Skeletal muscle satellite cell (primary cell): ENCODE results near the gene XRCC5.
"Not testable (repeated sequence)": the region's sequence is repeated elsewhere in the genome, so short reads cannot be mapped to it uniquely, and the experiment has no call there.

Experiments used
- H3K27me3 ChIP-seq: 2 replicates; pipeline ENCODE4 v1.7.0; 2013; ENCODE audit warnings: low read length; ENCODE audit not compliant: control insufficient read depth, insufficient read depth
- H3K36me3 ChIP-seq: 2 replicates; pipeline ENCODE4 v1.7.0; 2013; ENCODE audit warnings: mild to moderate bottlenecking, control low read depth, low read length; ENCODE audit not compliant: insufficient read depth
- H3K4me1 ChIP-seq: 2 replicates; pipeline ENCODE4 v1.7.0; 2013; ENCODE audit warnings: low read length; ENCODE audit not compliant: control insufficient read depth, insufficient read depth
- H3K4me2 ChIP-seq: 2 replicates; pipeline ENCODE4 v1.7.0; 2013; ENCODE audit warnings: mild to moderate bottlenecking, low read length
- H3K4me3 ChIP-seq: 2 replicates; pipeline ENCODE4 v1.7.0; 2013; ENCODE audit warnings: low read length
- H3K9ac ChIP-seq: 2 replicates; pipeline ENCODE4 v1.7.0; 2013; ENCODE audit warnings: mild to moderate bottlenecking, low read depth, low read length, moderate library complexity
- H3K9me3 ChIP-seq: replicated peaks from 2 replicates; pipeline ENCODE4 v1.7.0; 2013; ENCODE audit warnings: mild to moderate bottlenecking, control low read depth, low read length

XRCC5 gene

DNA sequence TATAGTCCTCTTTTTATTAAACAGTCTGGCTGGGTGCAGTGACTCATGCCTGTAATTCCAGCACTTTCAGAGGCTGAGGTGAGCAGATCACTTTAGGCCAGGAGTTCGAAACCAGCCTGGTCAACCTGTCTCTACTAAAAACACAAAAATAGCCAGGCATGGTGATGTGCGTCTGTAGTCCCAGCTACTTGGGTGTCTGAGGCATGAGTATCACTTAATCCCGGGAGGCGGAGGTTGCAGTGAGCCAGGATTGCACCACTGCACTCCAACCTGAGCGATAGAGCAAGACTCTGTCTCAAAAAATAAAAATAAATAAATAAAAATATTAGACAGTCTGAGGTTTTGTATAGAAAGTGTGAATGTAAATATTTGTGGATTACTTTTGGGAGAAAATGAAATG is 17.8 kb downstream of the XRCC5 start:
- Histone ChIP-seq H3K4me1 (no peaks in the 10 kb centered on the region), H3K36me3 (peaks cover 92% of the 10 kb centered on the region), H3K4me3 (no peak overlapping the region), H3K9me3 (no peaks in the 10 kb centered on the region), H3K9ac (no peak overlapping the region), H3K27me3 (no peaks in the 10 kb centered on the region), H3K4me2 (no peak overlapping the region)

DNA sequence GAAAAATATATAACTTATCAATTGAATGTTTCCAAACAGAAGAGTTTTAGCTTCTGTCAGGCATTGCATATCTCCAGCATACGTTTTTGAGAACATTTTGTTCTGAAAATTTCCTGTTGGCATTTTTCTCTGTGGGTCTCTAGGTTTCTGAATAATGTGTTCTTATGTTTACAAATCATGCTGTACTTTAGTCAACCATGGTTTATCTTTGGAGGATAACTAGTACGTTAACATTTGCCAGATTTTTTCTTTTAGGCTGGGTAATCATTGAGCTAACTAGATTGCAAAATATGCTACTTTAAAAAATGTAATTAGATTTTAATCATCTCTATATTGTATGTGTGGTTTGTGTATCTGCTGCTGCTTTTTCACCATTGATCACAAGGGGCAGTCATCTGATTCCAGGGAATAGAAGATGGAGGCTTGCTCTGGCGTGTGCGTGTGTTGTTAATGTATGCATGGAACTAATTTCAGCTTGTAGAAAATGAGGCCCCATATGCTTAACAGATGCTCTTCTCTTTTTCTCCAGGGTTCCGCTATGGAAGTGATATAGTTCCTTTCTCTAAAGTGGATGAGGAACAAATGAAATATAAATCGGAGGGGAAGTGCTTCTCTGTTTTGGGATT is 21.3 kb downstream of the XRCC5 start:
- Histone ChIP-seq H3K4me1 (no peaks in the 10 kb centered on the region), H3K4me2 (no peak overlapping the region), H3K9ac (no peak overlapping the region), H3K36me3 (peaks cover 96% of the 10 kb centered on the region), H3K27me3 (no peaks in the 10 kb centered on the region), H3K4me3 (no peak overlapping the region), H3K9me3 (no peaks in the 10 kb centered on the region)

DNA sequence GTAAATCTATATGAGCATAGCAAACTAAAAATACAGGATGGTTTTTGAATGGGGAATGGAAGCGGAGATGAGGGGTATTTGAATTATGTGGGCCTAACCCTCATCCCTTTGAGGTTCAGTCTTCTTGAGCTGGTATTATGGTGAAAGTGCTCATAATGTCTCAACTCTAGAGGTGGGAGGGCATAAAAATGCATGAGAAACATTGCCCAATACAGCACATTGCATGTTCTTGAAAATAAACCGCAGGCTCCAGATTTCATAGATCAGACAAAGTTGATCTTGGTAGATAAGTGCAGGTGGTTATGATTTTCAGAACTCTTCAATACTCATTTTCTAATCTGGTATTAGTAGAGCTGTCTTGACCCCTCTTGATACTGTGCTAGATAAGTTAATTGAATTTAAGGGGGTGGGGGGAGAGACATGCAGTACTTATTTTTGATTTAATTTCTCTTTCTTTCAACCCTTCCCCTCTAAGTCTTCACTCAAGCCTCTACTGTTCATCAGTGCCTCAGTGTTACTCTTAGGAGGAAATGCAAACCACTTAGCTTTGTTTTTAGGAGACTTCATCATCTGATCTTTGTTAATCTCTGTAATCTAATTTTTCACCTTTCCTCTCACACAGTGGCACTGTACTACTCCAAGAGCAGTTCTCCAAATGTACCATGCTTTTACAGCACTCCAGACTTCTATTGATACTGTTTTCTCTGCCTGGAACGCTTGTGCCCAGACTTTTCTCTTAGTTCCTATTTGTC is 22.2 kb downstream of the XRCC5 start:
- peaks cover 92% of the 10 kb centered on the region for H3K36me3 ChIP-seq

GRCh38 chr2:216132585-216132984 is 23.4 kb downstream of the XRCC5 start:
- H3K9me3 ChIP-seq: no peaks in the 10 kb centered on the region
- H3K9ac ChIP-seq: no peak overlapping the region
- H3K4me2 ChIP-seq: no peak overlapping the region
- no peaks in the 10 kb centered on the region for H3K4me1 ChIP-seq
- H3K27me3 ChIP-seq: no peaks in the 10 kb centered on the region
- H3K36me3 ChIP-seq: peaks cover 93% of the 10 kb centered on the region
- no peak overlapping the region for H3K4me3 ChIP-seq

More for the DNA sequence above, 22.2 kb downstream of the XRCC5 start:
- Histone ChIP-seq H3K27me3 (no peaks in the 10 kb centered on the region), H3K4me2 (no peak overlapping the region), H3K9ac (no peak overlapping the region), H3K4me1 (no peaks in the 10 kb centered on the region), H3K9me3 (no peaks in the 10 kb centered on the region), H3K4me3 (no peak overlapping the region)

DNA sequence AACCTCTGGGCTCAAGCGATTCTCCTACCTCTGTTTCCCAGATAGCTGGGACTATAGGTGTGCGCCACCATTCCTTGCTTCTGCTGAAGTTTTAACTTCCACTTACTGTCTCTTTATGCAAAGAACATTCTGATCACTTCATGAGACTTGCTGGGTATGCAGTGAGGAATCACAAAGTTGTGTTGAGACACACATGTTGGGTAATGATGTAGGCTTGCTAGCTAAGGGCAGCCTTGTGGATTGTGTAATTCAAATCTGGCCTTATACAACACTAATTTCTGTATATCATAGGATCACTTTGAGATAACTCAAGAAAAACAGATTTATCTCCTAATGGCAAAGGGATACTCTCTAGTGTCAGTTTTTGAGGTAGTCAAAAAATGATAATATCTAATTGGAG is 24.2 kb downstream of the XRCC5 start:
- H3K36me3 ChIP-seq: peaks cover 93% of the 10 kb centered on the region
- no peak overlapping the region for H3K4me3 ChIP-seq
- H3K9ac ChIP-seq: no peak overlapping the region

DNA sequence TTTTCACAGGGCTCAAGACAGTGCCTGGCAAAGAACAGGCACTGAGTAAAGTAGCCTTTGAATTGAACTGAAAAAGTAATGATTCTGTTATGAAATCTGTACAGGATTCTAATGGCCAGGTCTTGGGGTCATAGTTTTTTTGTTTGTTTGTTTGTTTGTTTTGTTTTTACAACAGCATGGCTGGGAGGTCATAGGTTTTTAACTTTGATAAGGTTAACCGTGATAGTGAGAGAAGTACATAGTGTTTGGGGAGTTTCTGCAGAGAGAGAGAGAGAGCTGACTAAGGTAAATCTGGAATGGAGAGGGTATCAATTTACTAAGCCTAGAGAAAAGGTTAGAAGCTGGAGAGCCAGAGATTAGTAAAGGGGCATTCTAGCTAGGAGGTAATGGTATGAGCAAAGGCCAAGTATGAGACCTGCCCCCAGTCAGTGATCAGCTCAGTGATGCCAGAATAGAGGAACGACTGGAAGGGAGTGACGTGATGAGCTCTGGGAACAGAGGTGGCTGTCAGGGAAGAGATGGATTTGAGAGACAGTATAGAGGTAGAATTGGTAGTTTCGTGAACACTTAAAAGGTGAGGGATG is 25.9 kb downstream of the XRCC5 start:
- Histone ChIP-seq H3K27me3 (no peaks in the 10 kb centered on the region), H3K4me2 (no peak overlapping the region), H3K4me3 (no peak overlapping the region), H3K9me3 (no peaks in the 10 kb centered on the region), H3K4me1 (no peaks in the 10 kb centered on the region), H3K36me3 (peaks cover 97% of the 10 kb centered on the region), H3K9ac (no peak overlapping the region)

More for the DNA sequence above, 24.2 kb downstream of the XRCC5 start:
- no peaks in the 10 kb centered on the region for H3K9me3 ChIP-seq
- no peaks in the 10 kb centered on the region for H3K4me1 ChIP-seq
- no peak overlapping the region for H3K4me2 ChIP-seq
- H3K27me3 ChIP-seq: no peaks in the 10 kb centered on the region

- H3K27me3 ChIP-seq: no peaks in the 10 kb centered on the region
- peaks cover 3% of the 10 kb centered on the region for H3K4me1 ChIP-seq
Observed at GRCh38 chr2:216139884-216140283, 30.7 kb downstream of the XRCC5 start.

GRCh38 chr2:216141516-216141915 is 32.4 kb downstream of the XRCC5 start:
- not testable (repeated sequence) for H3K4me3 ChIP-seq, H3K9me3 ChIP-seq, H3K9ac ChIP-seq, H3K27me3 ChIP-seq, H3K4me1 ChIP-seq, H3K4me2 ChIP-seq
- peaks cover 94% of the 10 kb centered on the region for H3K36me3 ChIP-seq

More at GRCh38 chr2:216139884-216140283, 30.7 kb downstream of the XRCC5 start:
- no peak overlapping the region for H3K4me2 ChIP-seq
- H3K36me3 ChIP-seq: peaks cover 91% of the 10 kb centered on the region
- no peaks in the 10 kb centered on the region for H3K9me3 ChIP-seq
- no peak overlapping the region for H3K4me3 ChIP-seq
- no peak overlapping the region for H3K9ac ChIP-seq

- Histone ChIP-seq H3K9me3 (no peaks in the 10 kb centered on the region), H3K4me2 (no peak overlapping the region), H3K4me1 (peaks cover 3% of the 10 kb centered on the region), H3K4me3 (no peak overlapping the region), H3K27me3 (no peaks in the 10 kb centered on the region), H3K9ac (no peak overlapping the region), H3K36me3 (peaks cover 93% of the 10 kb centered on the region)
Observed at GRCh38 chr2:216142540-216142939, 33.4 kb downstream of the XRCC5 start.

- no peaks in the 10 kb centered on the region for H3K9me3 ChIP-seq
- H3K4me3 ChIP-seq: no peak overlapping the region
- H3K9ac ChIP-seq: no peak overlapping the region
- H3K4me2 ChIP-seq: no peak overlapping the region
- peaks cover 4% of the 10 kb centered on the region for H3K4me1 ChIP-seq
- H3K27me3 ChIP-seq: no peaks in the 10 kb centered on the region
- H3K36me3 ChIP-seq: peaks cover 93% of the 10 kb centered on the region
Observed at GRCh38 chr2:216144372-216144771, 35.2 kb downstream of the XRCC5 start.

DNA sequence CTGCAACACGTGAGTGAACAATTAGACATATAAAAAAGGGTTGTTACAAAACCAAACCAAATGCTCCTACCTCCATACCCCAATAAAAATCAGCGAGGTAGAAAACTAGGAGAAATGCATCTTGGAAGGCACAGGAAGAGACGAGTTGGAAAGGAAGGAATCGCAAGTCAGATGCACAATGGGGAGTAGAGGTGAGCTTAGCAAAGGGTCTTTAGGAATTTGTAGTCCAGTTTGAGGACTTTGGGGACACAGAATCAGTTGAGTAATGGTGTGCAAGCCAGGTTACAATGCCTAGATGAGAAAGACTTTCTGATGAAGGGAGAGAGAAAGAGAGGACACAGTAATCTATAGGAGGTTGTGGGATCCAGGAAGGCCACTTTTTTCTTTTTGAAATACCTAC is 35.7 kb downstream of the XRCC5 start:
- no peak overlapping the region for H3K4me3 ChIP-seq
- H3K9ac ChIP-seq: no peak overlapping the region
- peaks cover 8% of the 10 kb centered on the region for H3K4me1 ChIP-seq
- no peaks in the 10 kb centered on the region for H3K9me3 ChIP-seq
- no peak overlapping the region for H3K4me2 ChIP-seq
- H3K36me3 ChIP-seq: peaks cover 93% of the 10 kb centered on the region
- H3K27me3 ChIP-seq: no peaks in the 10 kb centered on the region
